Skin epidermis (tissue), 12 donors: ENCODE measurements around the gene S100PBP.

Source experiments
- H3K27ac ChIP-seq, 21 experiments: fragments of 200-600 bp; sonication (generic) in 11 of 21; one replicate each; pipeline ENCODE4 v1.5.0; 2020; ENCODE audit warnings: mild to moderate bottlenecking in 3 of 21, inconsistent platforms in 2 of 21, moderate library complexity in 2 of 21
- H3K4me3 ChIP-seq, 7 experiments: fragments of 200-600 bp; sonication (generic) in 2 of 7; one replicate each; pipeline ENCODE4 v1.5.0; 2020; ENCODE audit warnings: inconsistent platforms in 2 of 7, mild to moderate bottlenecking in 2 of 7, moderate library complexity in 1 of 7

S100PBP gene

GRCh38 chr1:32817815-32818786 is 648 bp downstream of the S100PBP start:
- H3K27ac ChIP-seq = peak overlapping the region; percentile 85 to 99 (median 95)
- H3K4me3 ChIP-seq = peak overlapping the region; percentile 83 to 99 (median 88)

- Histone ChIP-seq H3K4me3 (peak overlapping the region in 6 of 7 experiments; percentile 83 to 95 (median 88)), H3K27ac (peak overlapping the region in 19 of 21 experiments; percentile 85 to 99 (median 95))
Measured at GRCh38 chr1:32818804-32819541, 1.5 kb downstream of the S100PBP start.

GRCh38 chr1:32825181-32825580 is 7.7 kb downstream of the S100PBP start:
- H3K4me3 ChIP-seq = no peak overlapping the region

GRCh38 chr1:32828341-32828740 is 10.9 kb downstream of the S100PBP start:
- no peak overlapping the region for H3K4me3 ChIP-seq
- H3K27ac ChIP-seq = no peak overlapping the region

More at GRCh38 chr1:32825181-32825580, 7.7 kb downstream of the S100PBP start:
- H3K27ac ChIP-seq = no peak overlapping the region

GRCh38 chr1:32830092-32830852 is 12.8 kb downstream of the S100PBP start:
- H3K27ac ChIP-seq = no peak overlapping the region
- no peak overlapping the region for H3K4me3 ChIP-seq

GRCh38 chr1:32831878-32832277 is 14.4 kb downstream of the S100PBP start:
- H3K4me3 ChIP-seq = no peak overlapping the region
- no peak overlapping the region for H3K27ac ChIP-seq

GRCh38 chr1:32848354-32849063 is 31.1 kb downstream of the S100PBP start:
- H3K27ac ChIP-seq = no peak overlapping the region
- H3K4me3 ChIP-seq = no peak overlapping the region

GRCh38 chr1:32855861-32856617 is 38.6 kb downstream of the S100PBP start:
- Histone ChIP-seq H3K27ac (no peak overlapping the region), H3K4me3 (no peak overlapping the region)

- Histone ChIP-seq H3K27ac (no peak overlapping the region), H3K4me3 (no peak overlapping the region)
Measured at GRCh38 chr1:32858136-32858535, 40.7 kb downstream of the S100PBP start.

- H3K4me3 ChIP-seq = no peak overlapping the region
- no peak overlapping the region for H3K27ac ChIP-seq
Measured at GRCh38 chr1:32858791-32859190, 41.3 kb downstream of the S100PBP start.

- Histone ChIP-seq H3K27ac (no peak overlapping the region), H3K4me3 (no peak overlapping the region)
Measured at GRCh38 chr1:32859915-32860314, 42.5 kb downstream of the S100PBP start.

GRCh38 chr1:32860566-32860965 is 43.1 kb downstream of the S100PBP start:
- H3K27ac ChIP-seq = no peak overlapping the region
- no peak overlapping the region for H3K4me3 ChIP-seq

GRCh38 chr1:32861904-32862695 is 44.6 kb downstream of the S100PBP start:
- H3K27ac ChIP-seq = no peak overlapping the region

GRCh38 chr1:32863218-32863880 is 45.9 kb downstream of the S100PBP start:
- no peak overlapping the region for H3K4me3 ChIP-seq
- H3K27ac ChIP-seq = no peak overlapping the region

More at GRCh38 chr1:32861904-32862695, 44.6 kb downstream of the S100PBP start:
- H3K4me3 ChIP-seq = no peak overlapping the region

- Histone ChIP-seq H3K4me3 (no peak overlapping the region), H3K27ac (no peak overlapping the region)
Measured at GRCh38 chr1:32863881-32864245, 46.4 kb downstream of the S100PBP start.

GRCh38 chr1:32864375-32865019 is 47.0 kb downstream of the S100PBP start:
- no peak overlapping the region for H3K4me3 ChIP-seq
- no peak overlapping the region for H3K27ac ChIP-seq
